SU-DHL-6 (cell line): ENCODE data around the gene TDP1.

Experiments used
- H2AFZ ChIP-seq: fragments of 200-600 bp; sonication (generic); 2 replicates; pipeline ENCODE4 v1.6.1; 2014; ENCODE audit warnings: low read depth, mild to moderate bottlenecking, moderate library complexity, mixed read lengths, antibody characterized with exemption, low read length; ENCODE audit not compliant: severe bottlenecking
- H3F3A ChIP-seq: fragments of 200-600 bp; shearing (Covaris generic); 2 replicates; pipeline ENCODE4 v1.6.0; 2016; ENCODE audit warnings: antibody characterized with exemption, mild to moderate bottlenecking; ENCODE audit not compliant: insufficient read depth
- H3K27ac ChIP-seq: fragments of 200-600 bp; sonication (generic); 2 replicates; pipeline ENCODE4 v1.5.1; 2016; ENCODE audit warnings: low read depth, mild to moderate bottlenecking, low read length, moderate library complexity, mixed read lengths
- H3K27me3 ChIP-seq: fragments of 200-600 bp; sonication (generic), shearing (Covaris generic); 2 replicates; pipeline ENCODE4 v1.6.0; 2014; ENCODE audit warnings: mild to moderate bottlenecking, low read length
- H3K36me3 ChIP-seq: fragments of 200-600 bp; sonication (generic); 2 replicates; pipeline ENCODE4 v1.6.1; 2014; ENCODE audit warnings: mild to moderate bottlenecking, low read length, mixed read lengths
- H3K4me2 ChIP-seq: fragments of 300-600, 200-600 bp; shearing (Covaris generic), sonication (generic); 2 replicates; pipeline ENCODE4 v1.6.0; 2014; ENCODE audit warnings: low read length, low read depth, mild to moderate bottlenecking; ENCODE audit not compliant: poor library complexity, severe bottlenecking
- H3K4me3 ChIP-seq: fragments of 200-600 bp; sonication (generic); 2 replicates; pipeline ENCODE4 v1.5.1; 2014; ENCODE audit warnings: antibody characterized with exemption, low read length, mild to moderate bottlenecking, mixed read lengths; ENCODE audit not compliant: insufficient read depth, poor library complexity, severe bottlenecking
- H3K79me2 ChIP-seq: fragments of 200-600 bp; sonication (generic); 2 replicates; pipeline ENCODE4 v1.6.1; 2014; ENCODE audit warnings: mild to moderate bottlenecking, low read length, moderate library complexity; ENCODE audit not compliant: insufficient read depth
- H3K9ac ChIP-seq: fragments of 200-600 bp; sonication (generic); 2 replicates; pipeline ENCODE4 v1.7.0; 2014; ENCODE audit warnings: mild to moderate bottlenecking, low read length
- H3K9me2 ChIP-seq: fragments of 200-600 bp; sonication (generic); replicated peaks from 2 replicates; pipeline ENCODE4 v1.6.1; 2014; ENCODE audit warnings: low read length; ENCODE audit not compliant: insufficient read depth
- H3K9me3 ChIP-seq: fragments of 200-600 bp; sonication (generic); 2 replicates; pipeline ENCODE4 v1.6.1; 2014; ENCODE audit warnings: low read length, mixed read lengths; ENCODE audit not compliant: insufficient read depth
- H4K20me1 ChIP-seq: fragments of 200-600 bp; sonication (generic); 2 replicates; pipeline ENCODE4 v1.6.1; 2014; ENCODE audit warnings: low read depth, mild to moderate bottlenecking, antibody characterized with exemption, low read length, moderate library complexity, mixed read lengths
- CTCF ChIP-seq: fragments of 200-600 bp; sonication (generic); IDR thresholded peaks from one replicate; pipeline ENCODE4 v1.5.1; 2017; ENCODE audit warnings: antibody characterized with exemption, mild to moderate bottlenecking, low read length, moderate library complexity; ENCODE audit not compliant: insufficient read depth, poor library complexity, severe bottlenecking
- EZH2phosphoT487 ChIP-seq: fragments of 200-600 bp; sonication (generic), shearing (Covaris generic); conservative IDR thresholded peaks from 2 replicates; pipeline ENCODE4 v1.6.1; 2018; ENCODE audit warnings: mild to moderate bottlenecking, antibody characterized with exemption, low read length, moderate library complexity, mixed read lengths

TDP1 gene

GRCh38 chr14:90053044-90053443 is 97.3 kb downstream of the TDP1 start:
- Histone ChIP-seq H3K9ac (no peak overlapping the region), H3K9me3 (no peaks in the 10 kb centered on the region), H3K27me3 (no peaks in the 10 kb centered on the region), H3K27ac (no peak overlapping the region), H3K4me3 (no peak overlapping the region), H3K79me2 (no peaks in the 10 kb centered on the region), H3F3A (no peaks in the 10 kb centered on the region), H3K9me2 (no peaks in the 10 kb centered on the region), H2AFZ (no peak overlapping the region), H4K20me1 (no peaks in the 10 kb centered on the region; the same call in 1 of the 2 replicates), H3K36me3 (no peaks in the 10 kb centered on the region), H3K4me2 (no peak overlapping the region)
- no peak for TF ChIP-seq EZH2phosphoT487
- no peak for TF ChIP-seq CTCF

- TF ChIP-seq CTCF (no peak), EZH2phosphoT487 (no peak)
- Histone ChIP-seq H4K20me1 (no peaks in the 10 kb centered on the region), H3K36me3 (no peaks in the 10 kb centered on the region), H2AFZ (no peak overlapping the region), H3K9me2 (no peaks in the 10 kb centered on the region), H3K9ac (no peak overlapping the region), H3K4me3 (no peak overlapping the region), H3F3A (peaks cover 2% of the 10 kb centered on the region; the same call in 1 of the 2 replicates), H3K27me3 (no peaks in the 10 kb centered on the region), H3K4me2 (no peak overlapping the region), H3K9me3 (no peaks in the 10 kb centered on the region), H3K79me2 (no peaks in the 10 kb centered on the region), H3K27ac (no peak overlapping the region)
Observed at GRCh38 chr14:90054803-90055202, 99.1 kb downstream of the TDP1 start.

GRCh38 chr14:90056826-90057225 is 101.1 kb downstream of the TDP1 start:
- Histone ChIP-seq H3K27ac (no peak overlapping the region), H2AFZ (no peak overlapping the region), H3K9me2 (no peaks in the 10 kb centered on the region), H3K79me2 (no peaks in the 10 kb centered on the region), H3K36me3 (no peaks in the 10 kb centered on the region), H4K20me1 (no peaks in the 10 kb centered on the region), H3K27me3 (no peaks in the 10 kb centered on the region), H3K4me3 (no peak overlapping the region), H3F3A (peaks cover 7% of the 10 kb centered on the region), H3K9me3 (no peaks in the 10 kb centered on the region), H3K9ac (no peak overlapping the region), H3K4me2 (no peak overlapping the region)
- TF ChIP-seq CTCF (no peak), EZH2phosphoT487 (no peak)
